GM18511 (cell line): ENCODE results near the gene BCL2L11.

ENCODE experiments used
- ATAC-seq: cut with Tn5 transposase; IDR thresholded peaks from one replicate; pipeline ENCODE4 v1.9.1; 2021; ENCODE audit warnings: mild to moderate bottlenecking, moderate library complexity; ENCODE audit not compliant: unreplicated experiment

BCL2L11 gene

DNA sequence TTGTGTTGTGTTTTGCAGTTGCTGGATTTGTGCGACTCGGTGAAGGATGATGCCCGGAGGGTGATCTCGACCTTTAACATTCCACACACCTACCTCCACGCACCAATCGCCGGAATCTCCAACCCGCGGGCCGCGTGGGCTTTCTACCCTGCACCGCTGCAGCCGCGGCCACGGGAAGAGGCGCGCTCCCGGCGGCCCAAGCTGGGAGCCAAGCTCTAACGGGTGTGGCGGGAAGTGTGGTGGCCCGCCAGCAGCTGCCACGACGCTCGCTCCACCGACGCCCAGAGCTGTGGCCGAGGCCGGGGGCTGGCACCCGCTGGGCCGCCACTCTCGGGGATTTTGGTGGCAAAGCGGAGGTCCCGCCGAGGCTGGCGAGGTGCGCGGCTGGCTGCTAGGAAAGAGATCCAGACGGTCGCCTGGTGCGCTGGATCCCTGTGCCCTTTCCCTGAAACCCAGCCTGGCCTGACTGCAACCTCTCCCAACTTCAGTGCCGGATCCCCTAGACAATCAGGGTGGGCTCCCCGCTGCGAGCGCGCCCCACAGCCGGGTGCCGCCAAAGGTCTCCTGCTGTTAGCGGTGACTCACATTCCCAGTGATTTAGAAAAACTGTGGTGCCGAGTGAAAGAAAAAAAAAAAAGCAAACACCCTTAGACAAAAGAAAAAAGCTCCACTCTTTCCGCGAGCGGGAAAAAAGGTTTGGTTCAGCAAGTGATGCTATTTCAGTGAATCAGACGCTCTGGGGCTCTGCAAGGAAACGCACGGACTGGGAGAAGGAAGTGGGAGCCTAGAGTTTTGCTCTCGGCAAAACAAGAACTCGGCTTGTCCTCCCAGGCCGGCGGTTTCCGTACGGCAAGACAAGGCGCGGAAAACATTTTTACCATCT lies 2.9 kb upstream of the BCL2L11 start:
- ATAC-seq = no peak

DNA sequence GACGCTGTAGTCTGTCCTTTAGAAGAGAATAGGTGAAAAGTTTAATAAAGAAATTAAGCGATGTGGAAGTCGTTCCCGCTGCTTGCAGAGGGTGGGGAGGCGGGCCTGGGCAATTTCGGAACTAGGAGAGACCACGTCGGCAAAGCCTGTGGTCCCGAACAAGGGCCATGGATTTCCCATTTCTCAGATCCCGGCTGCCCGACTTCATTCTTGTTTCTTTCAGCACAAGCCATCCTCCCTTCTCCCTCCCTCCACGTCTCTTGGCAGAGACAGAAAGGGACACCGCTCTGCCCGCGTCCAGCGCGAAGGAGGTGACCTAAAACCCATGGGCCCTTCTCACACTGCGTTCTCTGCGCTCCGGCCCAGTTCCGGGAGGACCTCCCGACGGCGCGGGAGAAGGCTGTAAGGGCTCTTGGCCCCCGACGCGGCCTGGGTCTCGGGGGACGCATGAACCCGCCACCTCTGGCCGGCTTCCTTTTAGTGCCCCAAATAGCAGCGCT lies 2.2 kb upstream of the BCL2L11 start:
- no peak for ATAC-seq

DNA sequence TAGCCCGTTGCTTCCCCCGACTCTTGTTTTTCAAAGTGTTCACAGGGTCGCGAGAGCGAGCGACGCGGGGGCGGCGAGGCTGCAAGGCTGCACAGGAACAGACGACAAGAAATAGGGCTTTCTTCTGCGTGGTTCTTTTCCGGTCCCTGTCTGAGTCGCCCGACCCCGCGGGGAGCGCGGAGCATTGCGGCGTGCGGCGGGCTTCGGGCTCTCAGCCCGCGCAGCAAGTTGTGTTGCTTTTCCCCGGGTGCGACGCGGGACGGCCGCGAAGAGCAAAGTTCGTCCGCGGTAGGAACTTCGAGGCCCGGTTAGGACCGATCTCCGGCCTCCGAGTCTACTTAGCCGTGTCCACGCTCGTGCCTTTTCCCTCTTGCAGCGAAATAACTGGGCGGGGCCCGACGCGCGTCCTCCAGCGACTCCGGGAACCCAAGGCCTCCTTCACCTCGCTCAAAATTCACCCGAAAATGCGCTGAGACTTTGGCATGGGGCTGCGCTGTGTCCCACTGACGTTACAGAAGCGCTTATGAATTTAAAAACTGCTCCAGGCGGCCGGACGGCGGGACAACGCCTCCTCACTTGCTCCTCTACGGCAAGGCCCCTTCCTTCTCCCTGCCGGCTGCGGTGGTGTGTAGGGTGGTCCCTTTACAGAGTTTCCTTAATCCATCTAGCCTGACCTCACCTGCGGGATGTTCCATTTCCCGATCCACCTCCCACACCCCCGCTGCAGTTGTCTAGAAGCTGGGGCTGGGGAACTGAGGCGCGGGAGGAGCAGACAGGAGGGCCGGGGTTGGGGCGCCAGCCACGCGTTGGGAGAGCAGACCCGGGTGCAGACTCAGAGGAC lies 1.5 kb upstream of the BCL2L11 start:
- ATAC-seq = no peak

DNA sequence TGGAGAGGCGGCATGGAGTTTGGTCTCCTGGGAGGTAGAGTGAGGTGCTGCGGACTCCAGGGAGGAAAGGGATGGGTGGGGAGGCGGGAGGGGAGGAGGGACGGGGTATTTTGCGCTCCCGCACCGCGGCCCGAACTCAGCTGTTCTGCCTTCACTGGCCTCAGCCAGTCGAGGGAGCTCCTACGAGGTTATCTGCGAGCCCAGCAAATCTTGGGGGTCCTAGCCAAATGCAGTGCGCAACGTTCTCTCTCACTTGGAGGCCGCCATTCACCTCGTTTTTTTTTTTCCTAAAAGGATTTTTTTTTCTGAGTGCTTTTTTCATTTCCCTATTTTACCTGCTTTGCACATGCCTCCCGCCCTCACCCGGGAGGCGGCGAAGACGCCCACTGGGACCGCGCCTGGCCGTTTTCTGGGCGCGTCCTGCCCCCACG lies 877 bp upstream of the BCL2L11 start:
- ATAC-seq = no peak

DNA sequence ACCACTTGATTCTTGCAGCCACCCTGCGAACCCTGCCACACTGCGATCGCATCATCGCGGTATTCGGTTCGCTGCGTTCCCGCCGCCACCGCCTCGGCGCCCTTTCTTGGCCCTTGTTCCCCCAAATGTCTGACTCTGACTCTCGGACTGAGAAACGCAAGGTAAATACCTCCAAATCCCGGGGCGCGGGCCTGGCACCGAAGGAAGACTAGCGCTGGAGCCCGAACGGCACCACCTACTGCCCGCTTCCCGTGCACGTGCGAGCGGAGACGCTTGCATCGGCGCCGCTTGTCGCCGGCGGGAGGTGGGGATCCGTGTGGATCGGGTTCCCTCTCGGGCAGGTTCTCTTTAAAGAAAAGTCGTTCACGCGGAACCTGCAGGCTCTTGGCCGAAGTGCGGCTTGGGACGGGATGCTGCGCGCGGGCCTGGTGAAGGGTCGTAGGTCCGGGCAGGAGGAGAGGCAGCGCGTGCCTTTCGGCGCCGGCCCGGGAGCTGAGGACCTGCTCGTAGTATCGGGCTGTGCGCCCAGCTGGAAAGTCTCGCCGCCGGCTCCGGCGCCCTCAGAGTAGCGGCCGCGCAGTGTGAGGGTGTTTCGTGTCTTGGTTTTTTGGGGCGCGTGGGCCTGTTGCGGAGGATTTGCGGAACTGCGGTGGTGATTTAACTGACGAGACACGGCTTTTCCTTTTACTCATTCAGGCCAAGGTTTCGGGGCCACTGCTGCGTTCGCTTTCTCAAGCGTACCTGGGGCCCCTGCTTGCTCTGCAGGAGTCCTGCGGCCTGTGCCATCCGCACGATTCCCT lies 514 bp downstream of the BCL2L11 start:
- ATAC-seq = peak; percentile 2

GRCh38 chr2:111121828-111122630 lies 1.3 kb downstream of the BCL2L11 start:
- peak; percentile 49 for ATAC-seq

GRCh38 chr2:111122631-111123421 lies 2.1 kb downstream of the BCL2L11 start:
- ATAC-seq = no peak

- ATAC-seq = no peak
These were observed 3.0 kb downstream of the BCL2L11 start for GRCh38 chr2:111123751-111124150.

- no peak for ATAC-seq
These were observed 5.9 kb downstream of the BCL2L11 start for GRCh38 chr2:111126581-111126980.

GRCh38 chr2:111127351-111127750 lies 6.6 kb downstream of the BCL2L11 start:
- ATAC-seq = no peak

- ATAC-seq = no peak
These were observed 7.4 kb downstream of the BCL2L11 start for GRCh38 chr2:111128096-111128495.

DNA sequence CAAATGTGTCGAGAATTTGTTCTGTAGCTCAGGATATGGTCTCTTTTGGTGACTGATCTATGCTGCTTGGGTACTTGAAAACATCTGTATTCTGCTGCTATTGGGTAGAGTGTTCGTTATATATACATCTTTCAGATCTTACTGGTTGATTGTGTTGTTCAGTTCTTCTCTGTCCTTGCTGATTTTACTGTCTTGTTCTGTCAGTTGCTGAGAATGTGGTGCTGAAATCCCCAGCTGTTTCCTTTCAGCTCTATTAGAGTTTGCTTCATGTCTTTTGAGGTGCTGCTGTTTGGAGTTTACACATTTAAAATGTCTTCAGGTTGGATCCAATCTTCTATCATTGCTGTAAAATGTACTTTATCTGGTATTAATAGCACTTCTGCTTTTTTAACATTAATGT lies 12.9 kb downstream of the BCL2L11 start:
- no peak for ATAC-seq

DNA sequence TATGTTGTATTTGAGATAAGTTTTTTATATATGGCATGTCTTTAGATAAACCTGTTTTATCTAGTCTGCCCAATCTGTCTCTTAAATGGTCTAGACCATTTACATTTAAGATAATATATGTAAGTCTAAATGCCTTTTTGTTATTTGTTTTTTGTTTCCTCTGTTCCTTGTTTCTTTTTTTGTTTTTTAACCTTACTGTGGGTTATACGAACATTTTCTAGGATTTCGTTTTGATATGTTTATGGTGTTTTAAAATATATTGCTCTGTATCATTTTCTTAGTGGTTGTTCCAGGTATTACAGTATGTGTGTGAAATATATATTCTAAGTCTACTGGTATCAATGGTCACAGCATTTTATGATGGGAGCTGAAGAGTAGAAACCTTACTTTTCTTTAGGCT lies 13.3 kb downstream of the BCL2L11 start:
- ATAC-seq = no peak

- ATAC-seq = no peak
These were observed 14.7 kb downstream of the BCL2L11 start for GRCh38 chr2:111135237-111135909.

DNA sequence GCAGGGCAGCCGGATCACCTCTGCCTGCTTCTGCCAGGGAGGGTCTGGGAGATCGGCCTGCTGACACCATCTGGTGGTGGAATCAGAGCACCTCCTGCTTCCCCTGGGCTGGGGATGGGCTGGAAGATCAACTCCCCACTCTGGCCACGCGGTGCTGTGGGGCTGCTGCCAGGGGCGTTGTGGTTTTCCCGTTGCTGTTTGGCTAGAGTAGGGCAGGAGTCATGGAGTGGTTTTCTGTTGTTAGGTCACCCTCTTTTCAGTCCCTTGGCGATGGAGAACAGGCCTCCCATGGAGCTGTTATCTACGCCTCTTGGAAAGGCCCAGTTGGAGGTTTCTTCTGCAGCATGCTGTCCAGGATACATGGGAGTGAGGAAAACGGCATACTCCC lies 15.2 kb downstream of the BCL2L11 start:
- ATAC-seq = no peak

DNA sequence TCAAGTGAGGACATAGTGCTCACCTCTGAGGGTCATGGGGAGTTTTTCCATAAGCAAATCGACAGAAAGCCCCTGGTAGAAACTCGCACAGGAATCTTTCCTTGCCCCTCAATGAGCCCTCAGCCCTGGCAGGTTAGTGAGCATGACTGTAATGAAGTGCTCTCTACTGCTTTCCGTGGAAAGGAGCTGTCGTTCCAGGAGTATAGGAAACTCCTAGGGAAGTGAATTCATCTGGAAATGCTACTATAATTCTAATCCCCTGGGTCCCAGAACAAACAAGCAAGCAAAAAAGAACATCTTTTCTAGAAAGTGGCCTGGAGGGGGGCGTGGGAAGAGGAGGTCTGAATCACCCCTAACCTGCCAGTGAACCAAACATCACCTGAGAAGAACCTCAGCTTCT lies 18.1 kb downstream of the BCL2L11 start:
- no peak for ATAC-seq

DNA sequence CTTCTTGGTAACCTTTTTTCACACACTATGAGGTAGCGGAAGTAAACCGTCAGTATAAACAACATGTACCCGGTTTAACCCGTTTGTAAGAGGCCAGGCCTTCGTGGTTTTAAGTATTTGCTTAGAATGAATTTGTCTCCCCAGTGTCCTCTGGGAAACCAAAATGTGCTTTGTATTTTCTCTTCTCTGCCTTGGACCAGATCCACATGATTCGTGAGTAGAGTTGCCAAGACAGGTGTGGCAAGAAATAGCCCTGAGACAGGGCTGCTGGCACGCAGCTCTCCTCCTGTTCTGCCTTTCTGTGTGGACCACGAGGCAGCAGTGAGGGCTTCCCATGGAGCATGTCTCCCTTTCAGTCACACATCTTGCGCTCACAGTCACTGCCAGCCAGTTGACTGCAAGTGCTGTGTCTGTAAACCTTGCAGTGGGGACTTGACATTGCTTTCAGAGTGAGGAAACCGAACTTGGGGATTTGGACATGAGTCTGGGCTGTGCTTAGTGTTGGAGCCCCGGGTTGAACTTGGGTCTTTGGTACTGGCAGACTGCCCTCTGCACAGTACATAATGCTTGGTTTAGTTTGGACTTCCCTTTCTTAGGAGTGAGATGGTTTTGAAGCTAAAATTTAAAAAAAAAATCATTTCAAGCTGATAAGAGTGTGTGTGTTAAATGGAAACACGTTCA lies 19.1 kb downstream of the BCL2L11 start:
- ATAC-seq = no peak

DNA sequence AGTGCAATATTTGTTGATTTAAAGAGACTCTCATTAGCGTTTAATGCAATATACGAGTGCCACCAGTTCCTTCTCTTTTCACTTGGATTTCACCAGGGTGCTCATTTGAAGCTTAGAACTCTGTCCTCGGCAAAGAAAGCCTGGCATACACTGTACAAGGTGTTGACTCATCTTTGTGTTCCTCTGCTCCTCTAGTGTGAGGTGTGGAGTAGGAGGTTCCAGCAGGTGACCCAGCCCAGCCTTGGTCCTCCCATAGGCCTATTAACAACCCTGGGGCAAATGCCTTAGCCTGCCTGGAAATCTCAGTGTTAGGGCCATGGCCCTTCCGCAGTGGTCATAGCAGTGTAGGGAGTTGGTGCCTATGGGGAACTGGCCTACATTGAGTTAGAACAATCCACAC lies 20.1 kb downstream of the BCL2L11 start:
- ATAC-seq = no peak
